Stimulated activated CD8-positive, alpha-beta memory T cell treated with anti-CD3 and anti-CD28 coated beads, Interleukin-7, amount 100 ng/mL, for 4 hours (primary cell): ENCODE measurements around the gene ARHGAP4.

Source experiments
- DNase-seq, 2 donors: peaks; one replicate each; pipeline ENCODE4 v3.0.0-alpha.2; 2020; ENCODE audit warnings: low read depth in 2 of 2

ARHGAP4 gene

GRCh38 chrX:153925739-153926551, at the start of gene ARHGAP4:
TSS of gene ARHGAP4 (minus strand) at chrX:153926264. CDS start at chrX:153926202, 62 bp downstream.
- DNase-seq, result peak in 1 of 2 donors; percentile 58

GRCh38 chrX:153974726-153975286, 48.7 kb upstream of the ARHGAP4 start:
- no peak for DNase-seq

GRCh38 chrX:153974003-153974725, 48.1 kb upstream of the ARHGAP4 start:
- DNase-seq, result no peak

- no peak for DNase-seq
Measured at GRCh38 chrX:153973127-153974002, 47.3 kb upstream of the ARHGAP4 start.

GRCh38 chrX:153972368-153973126, 46.5 kb upstream of the ARHGAP4 start, which contains the start of gene TMEM187:
TSS of gene TMEM187 (plus strand) at chrX:153972754. CDS start at chrX:153982063, 9,309 bp downstream.
- peak; percentile 75 to 87 for DNase-seq

- peak; percentile 87 to 92 for DNase-seq
Measured at GRCh38 chrX:153971450-153972367, 45.6 kb upstream of the ARHGAP4 start, which contains the start of gene HCFC1. TSS of gene HCFC1 (minus strand) at chrX:153971818. CDS start at chrX:153970840, 978 bp downstream.

GRCh38 chrX:153971124-153971449, 45.0 kb upstream of the ARHGAP4 start:
- peak; percentile 79 to 93 for DNase-seq

- DNase-seq, result no peak
Measured at GRCh38 chrX:153970357-153971123, 44.5 kb upstream of the ARHGAP4 start.

GRCh38 chrX:153969904-153970356, 43.9 kb upstream of the ARHGAP4 start:
- no peak for DNase-seq

GRCh38 chrX:153969125-153969903, 43.2 kb upstream of the ARHGAP4 start:
- DNase-seq, result no peak

- peak in 1 of 2 donors; percentile 37 for DNase-seq
Measured at GRCh38 chrX:153968754-153969124, 42.7 kb upstream of the ARHGAP4 start.

- no peak for DNase-seq
Measured at GRCh38 chrX:153968255-153968654, 42.2 kb upstream of the ARHGAP4 start.

- DNase-seq, result no peak
Measured at GRCh38 chrX:153967536-153968224, 41.6 kb upstream of the ARHGAP4 start.

- peak; percentile 40 to 47 for DNase-seq
Measured at GRCh38 chrX:153966841-153967535, 40.9 kb upstream of the ARHGAP4 start.

GRCh38 chrX:153966283-153966688, 40.2 kb upstream of the ARHGAP4 start:
- no peak for DNase-seq

GRCh38 chrX:153965406-153965805, 39.3 kb upstream of the ARHGAP4 start:
- DNase-seq, result no peak

- no peak for DNase-seq
Measured at GRCh38 chrX:153964105-153964504, 38.0 kb upstream of the ARHGAP4 start.
